Activated CD4-positive, alpha-beta T cell treated with anti-CD3 and anti-CD28 coated beads for 24 hours (primary cell): Measurements from ENCODE around the gene NUDCD3.
"Not testable (repeated sequence)": the region's sequence is repeated elsewhere in the genome, so short reads cannot be mapped to it uniquely, and the experiment has no call there.

Experiments
- DNase-seq, 2 donors: peaks; one replicate each; pipeline ENCODE4 v3.0.0-alpha.2; 2020; ENCODE audit warnings: low read depth in 2 of 2

The NUDCD3 gene

GRCh38 chr7:44517175-44517574, 26.7 kb upstream of the NUDCD3 start:
- DNase-seq, result no peak

- DNase-seq, result no peak
These were observed 25.3 kb upstream of the NUDCD3 start for GRCh38 chr7:44515590-44516268.

GRCh38 chr7:44512736-44513135, 22.3 kb upstream of the NUDCD3 start:
- DNase-seq, result no peak

- DNase-seq, result no peak
These were observed 21.5 kb upstream of the NUDCD3 start for GRCh38 chr7:44511863-44512468.

- DNase-seq, result no peak
These were observed 20.8 kb upstream of the NUDCD3 start for GRCh38 chr7:44511236-44511635.

- no peak for DNase-seq
These were observed 18.0 kb upstream of the NUDCD3 start for GRCh38 chr7:44508328-44509030.

- DNase-seq, result not testable (repeated sequence)
These were observed 16.3 kb upstream of the NUDCD3 start for GRCh38 chr7:44506592-44507288.

GRCh38 chr7:44505595-44505994, 15.1 kb upstream of the NUDCD3 start:
- no peak for DNase-seq

GRCh38 chr7:44498230-44498954, 7.9 kb upstream of the NUDCD3 start:
- no peak for DNase-seq

- DNase-seq, result no peak
These were observed 6.9 kb upstream of the NUDCD3 start for GRCh38 chr7:44497155-44498027.

GRCh38 chr7:44496385-44496784, 5.9 kb upstream of the NUDCD3 start:
- DNase-seq, result no peak

- DNase-seq, result no peak
These were observed 4.5 kb upstream of the NUDCD3 start for GRCh38 chr7:44494960-44495359.

- no peak for DNase-seq
These were observed 771 bp upstream of the NUDCD3 start for GRCh38 chr7:44491229-44491628.

GRCh38 chr7:44489955-44490350, 505 bp downstream of the NUDCD3 start:
- peak; percentile 6 to 12 for DNase-seq

- DNase-seq, result no peak
These were observed 1.5 kb downstream of the NUDCD3 start for GRCh38 chr7:44488955-44489354.

GRCh38 chr7:44486693-44487092, 3.8 kb downstream of the NUDCD3 start:
- no peak for DNase-seq

- no peak for DNase-seq
These were observed 4.5 kb downstream of the NUDCD3 start for GRCh38 chr7:44486001-44486400.

- no peak for DNase-seq
These were observed 5.8 kb downstream of the NUDCD3 start for GRCh38 chr7:44484482-44485313.

- DNase-seq, result no peak
These were observed 7.7 kb downstream of the NUDCD3 start for GRCh38 chr7:44482502-44483485.
